A549 (cell line): Measurements from ENCODE around the gene CDKN2AIPNL.

ENCODE experiments used
- CEBPB ChIP-seq, 2 experiments: fragments of >200 bp in 1 of 2; sonication (Bioruptor Twin) in 1 of 2; formaldehyde crosslinking in 1 of 2; IDR thresholded peaks; 2 replicates each; pipeline ENCODE4 v1.6.1; 2012 to 2016
- HOXB13 ChIP-seq: fragments of 250-450 bp; sonication (Bioruptor Pico); IDR thresholded peaks from 2 replicates; pipeline ENCODE4 v1.5.0; 2020; ENCODE audit warnings: low read depth, mild to moderate bottlenecking, moderate library complexity
- POLR2A ChIP-seq: IDR thresholded peaks from 2 replicates; pipeline ENCODE4 v1.6.1; 2012; ENCODE audit warnings: mild to moderate bottlenecking, low read length
- RFX5 ChIP-seq: fragments of 450-650 bp; IDR thresholded peaks from 2 replicates; pipeline ENCODE4 v1.7.1; 2014; ENCODE audit warnings: antibody characterized with exemption, mild to moderate bottlenecking, moderate library complexity
- TF ChIP-seq, protein P1 (sequence below): fragments of >200 bp; sonication (Bioruptor Twin); formaldehyde crosslinking; IDR thresholded peaks from 3 replicates; pipeline ENCODE4 v1.5.1; 2016

DNA sequence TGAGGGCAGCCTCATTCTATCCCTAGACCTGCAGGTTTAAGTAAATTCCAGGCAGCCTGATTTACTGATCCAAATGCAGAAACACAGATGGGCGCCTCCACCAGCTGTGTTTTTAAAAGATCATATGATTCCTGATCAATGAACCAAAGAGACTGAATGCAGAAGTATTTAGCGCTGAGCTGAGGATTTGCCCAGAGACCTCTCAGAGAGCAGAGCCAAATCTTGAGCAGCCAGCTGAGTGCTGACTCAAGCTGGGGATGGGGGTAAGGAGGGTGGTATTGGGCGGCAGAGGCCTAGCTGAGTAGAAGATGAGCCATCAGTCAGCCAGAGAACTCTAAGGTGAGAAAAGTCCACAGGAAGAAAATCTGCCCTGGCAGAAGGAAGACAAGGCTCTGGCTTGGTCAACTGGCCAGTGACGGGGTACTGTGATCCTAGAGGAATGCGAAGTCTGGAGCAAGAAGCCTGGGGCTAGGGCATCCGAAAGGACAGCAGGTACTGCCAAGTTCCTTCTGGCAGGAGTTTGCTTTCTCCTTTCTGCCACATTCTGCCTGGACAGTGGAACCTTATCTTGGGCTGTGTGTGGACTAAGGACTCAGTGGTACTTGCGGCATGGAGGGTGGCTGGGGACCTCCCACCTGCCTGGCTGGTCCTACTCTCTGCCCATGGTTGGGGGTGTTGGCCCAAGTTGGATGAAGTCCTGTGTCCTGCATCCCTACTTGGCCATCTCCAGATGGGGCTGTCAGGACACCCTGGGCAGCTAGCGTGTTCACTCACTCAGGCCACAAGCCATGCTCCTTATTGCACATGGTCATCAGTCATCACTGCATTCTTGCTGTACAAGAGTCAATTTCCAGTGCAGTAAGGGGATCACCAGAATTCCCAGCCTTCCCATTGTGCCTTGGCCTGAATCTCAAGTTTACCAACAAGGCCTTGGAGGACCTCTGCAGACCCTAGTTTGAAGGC, 34.5 kb upstream of the CDKN2AIPNL start:
- TF ChIP-seq, protein P1, sequence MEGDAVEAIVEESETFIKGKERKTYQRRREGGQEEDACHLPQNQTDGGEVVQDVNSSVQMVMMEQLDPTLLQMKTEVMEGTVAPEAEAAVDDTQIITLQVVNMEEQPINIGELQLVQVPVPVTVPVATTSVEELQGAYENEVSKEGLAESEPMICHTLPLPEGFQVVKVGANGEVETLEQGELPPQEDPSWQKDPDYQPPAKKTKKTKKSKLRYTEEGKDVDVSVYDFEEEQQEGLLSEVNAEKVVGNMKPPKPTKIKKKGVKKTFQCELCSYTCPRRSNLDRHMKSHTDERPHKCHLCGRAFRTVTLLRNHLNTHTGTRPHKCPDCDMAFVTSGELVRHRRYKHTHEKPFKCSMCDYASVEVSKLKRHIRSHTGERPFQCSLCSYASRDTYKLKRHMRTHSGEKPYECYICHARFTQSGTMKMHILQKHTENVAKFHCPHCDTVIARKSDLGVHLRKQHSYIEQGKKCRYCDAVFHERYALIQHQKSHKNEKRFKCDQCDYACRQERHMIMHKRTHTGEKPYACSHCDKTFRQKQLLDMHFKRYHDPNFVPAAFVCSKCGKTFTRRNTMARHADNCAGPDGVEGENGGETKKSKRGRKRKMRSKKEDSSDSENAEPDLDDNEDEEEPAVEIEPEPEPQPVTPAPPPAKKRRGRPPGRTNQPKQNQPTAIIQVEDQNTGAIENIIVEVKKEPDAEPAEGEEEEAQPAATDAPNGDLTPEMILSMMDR, result no peak
- TF ChIP-seq POLR2A (no peak), HOXB13 (CRISPR knock-in tag) (no peak), RFX5 (no peak), CEBPB (IDR thresholded peaks at IDR 0.05) (no peak)
